Activated T-helper 1 cell treated with Interleukin-2 at 50 U/mL for 16 hours (primary cell): ENCODE results near the gene CEBPZ.

Experiments
- DNase-seq: peaks from one replicate; pipeline ENCODE4 v3.0.0-alpha.2; 2020; ENCODE audit warnings: low read depth

CEBPZ gene

GRCh38 chr2:37180006-37180639, 51.3 kb downstream of the CEBPZ start:
- no peak for DNase-seq

DNA sequence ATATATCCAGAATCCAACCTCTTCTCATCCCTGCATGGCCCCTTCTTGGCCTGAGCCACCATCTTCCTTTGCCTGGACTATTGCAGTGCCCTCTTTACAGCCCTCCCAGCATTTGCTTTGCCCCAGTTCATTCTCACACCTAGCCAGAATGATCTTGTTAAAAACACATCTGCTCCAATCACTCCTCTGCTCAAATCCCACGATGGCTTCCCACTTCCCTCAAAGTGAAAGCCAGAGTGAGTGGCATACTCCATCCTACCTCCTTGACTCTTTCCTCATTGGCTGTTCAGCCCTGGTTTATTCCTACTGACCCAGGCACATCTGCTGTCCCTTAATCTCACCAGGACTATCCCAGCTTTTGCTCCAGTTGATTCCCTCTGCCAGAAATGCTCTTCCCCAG, 57.7 kb downstream of the CEBPZ start:
- no peak for DNase-seq

DNA sequence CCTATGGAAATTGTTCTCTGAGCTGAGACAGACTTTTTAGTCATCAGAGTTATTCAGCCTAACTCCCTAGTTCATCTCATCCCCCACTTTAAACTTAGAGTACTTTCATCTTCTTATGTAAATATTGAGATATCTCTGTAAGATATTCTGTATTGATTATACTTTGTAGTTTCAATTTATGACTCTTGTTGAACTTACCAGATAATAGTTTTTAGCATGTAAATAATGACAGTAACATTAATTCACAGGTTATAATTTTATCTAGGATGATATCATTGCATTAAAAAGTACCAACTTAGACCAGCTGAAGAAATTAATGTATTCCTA, 59.8 kb downstream of the CEBPZ start:
- DNase-seq = no peak

GRCh38 chr2:37168217-37168981, 63.0 kb downstream of the CEBPZ start:
- no peak for DNase-seq

- DNase-seq = no peak
Measured at GRCh38 chr2:37167636-37168180, 63.7 kb downstream of the CEBPZ start.

DNA sequence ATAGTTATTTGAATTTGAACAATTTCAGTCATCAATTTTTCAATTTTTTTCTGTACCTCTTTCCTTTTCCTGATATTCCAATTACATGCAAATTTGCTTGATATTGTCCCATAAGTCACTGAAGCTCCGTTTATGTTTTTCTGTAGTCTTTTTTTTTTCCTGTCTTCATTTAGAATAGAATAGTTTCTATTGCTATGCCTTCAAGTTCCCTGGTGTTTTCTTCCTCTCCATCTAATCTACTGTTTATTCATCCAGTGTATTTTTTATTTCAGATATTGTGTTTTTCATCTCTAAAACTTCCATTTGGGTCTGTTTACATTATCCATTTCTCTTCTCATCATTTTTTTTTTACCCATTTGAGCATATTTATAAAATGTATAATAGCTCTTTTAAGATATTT, 66.6 kb downstream of the CEBPZ start:
- no peak for DNase-seq

DNA sequence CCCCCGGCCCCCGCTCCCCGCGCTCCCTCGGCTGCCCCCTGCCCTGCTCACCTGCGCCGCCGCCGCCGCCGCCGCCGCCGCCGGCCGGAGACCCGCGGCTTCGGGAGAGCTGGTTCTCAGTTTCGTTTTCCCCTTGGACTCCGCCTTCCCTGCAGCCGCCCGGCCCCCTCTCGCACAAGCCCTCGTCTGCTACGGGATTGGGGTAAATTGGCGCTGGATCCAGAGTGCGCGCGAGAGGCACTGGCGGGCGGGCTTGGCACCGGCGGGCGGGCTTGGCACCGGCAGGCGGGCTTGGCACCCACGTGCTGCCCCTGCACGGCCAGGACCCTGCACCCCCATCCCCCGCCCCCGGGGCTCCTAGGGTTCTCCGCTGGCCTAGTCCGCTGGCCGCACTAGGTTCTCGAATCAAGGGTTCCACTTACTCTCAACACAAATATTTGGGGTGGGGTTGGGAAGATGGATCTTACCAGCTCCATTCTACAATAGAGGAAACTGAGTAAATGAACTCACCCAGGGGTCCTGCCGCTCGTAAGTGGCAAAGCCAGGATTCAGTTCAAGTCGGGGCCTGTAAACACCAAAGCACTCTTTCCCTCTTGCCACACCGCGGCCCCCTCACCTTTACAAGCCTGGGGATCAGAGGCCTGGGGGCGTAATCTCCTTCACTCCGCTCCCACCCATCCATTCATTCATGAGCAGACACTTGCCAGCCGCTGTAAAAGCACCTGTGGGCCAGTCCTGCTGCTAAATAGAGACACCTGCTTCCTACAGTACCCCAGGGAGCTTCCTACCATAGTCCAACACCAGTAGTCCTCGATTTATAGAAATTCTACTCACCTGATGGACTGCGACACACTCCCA, 74.3 kb downstream of the CEBPZ start, which contains the start of gene EIF2AK2:
Gene EIF2AK2, minus strand, starts transcription at position 124 of the 858 bp plus-strand sequence. CDS start 9,174 bp downstream, outside the sequence.
- peak; percentile 68 for DNase-seq

- DNase-seq = peak; percentile 4
Measured at GRCh38 chr2:37156071-37156856, 75.1 kb downstream of the CEBPZ start.

GRCh38 chr2:37154785-37155184, 76.6 kb downstream of the CEBPZ start:
- no peak for DNase-seq

- DNase-seq = no peak
Measured at GRCh38 chr2:37153224-37153623, 78.2 kb downstream of the CEBPZ start.
